ENCODE measurements around the gene PLB1.
A peak's percentile ranks its signal among the peaks of the same experiment; 100 is the strongest.

PLB1 gene

DNA sequence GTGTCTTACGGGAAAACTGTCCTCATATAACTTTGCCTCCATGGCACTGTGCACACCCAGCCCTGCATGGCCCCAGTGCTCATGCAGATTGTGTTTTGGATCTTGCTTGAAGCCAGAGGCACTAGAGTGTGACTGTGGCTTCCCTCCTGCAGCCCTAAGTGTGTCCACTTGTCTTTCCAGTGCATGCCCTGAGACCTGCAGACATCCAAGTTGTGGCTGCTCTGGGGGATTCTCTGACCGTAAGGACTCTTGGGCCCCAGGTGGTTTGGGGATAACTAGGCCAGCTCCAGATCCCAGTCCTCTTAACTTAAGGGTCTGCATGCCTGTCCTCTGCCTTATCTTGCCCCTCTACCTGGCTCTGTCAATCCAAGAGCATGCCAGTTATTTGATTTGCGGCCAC is 96.6 kb downstream of the PLB1 start:
- intact Hi-C loops (cut with micrococcal nuclease): no loop called here
- no peaks in the 10 kb centered on the region for H3K36me3 Mint-ChIP-seq (ENCODE audit: low read depth)
- peak overlapping the region; percentile 12 for H3K27ac Mint-ChIP-seq
- no peak overlapping the region for H3K4me3 Mint-ChIP-seq
- H3K4me1 Mint-ChIP-seq (ENCODE audit: low read depth): peaks cover 35% of the 10 kb centered on the region
- no peaks in the 10 kb centered on the region for H3K9me3 Mint-ChIP-seq
- H3K27me3 Mint-ChIP-seq: no peaks in the 10 kb centered on the region

GRCh38 chr2:28593160-28593755 is 97.4 kb downstream of the PLB1 start:
- Mint-ChIP-seq H3K4me3 (no peak overlapping the region), H3K27ac (no peak overlapping the region), H3K36me3 (ENCODE audit: low read depth) (no peaks in the 10 kb centered on the region), H3K4me1 (ENCODE audit: low read depth) (peaks cover 28% of the 10 kb centered on the region), H3K27me3 (no peaks in the 10 kb centered on the region), H3K9me3 (no peaks in the 10 kb centered on the region)
- intact Hi-C loops (cut with micrococcal nuclease): no loop called here

DNA sequence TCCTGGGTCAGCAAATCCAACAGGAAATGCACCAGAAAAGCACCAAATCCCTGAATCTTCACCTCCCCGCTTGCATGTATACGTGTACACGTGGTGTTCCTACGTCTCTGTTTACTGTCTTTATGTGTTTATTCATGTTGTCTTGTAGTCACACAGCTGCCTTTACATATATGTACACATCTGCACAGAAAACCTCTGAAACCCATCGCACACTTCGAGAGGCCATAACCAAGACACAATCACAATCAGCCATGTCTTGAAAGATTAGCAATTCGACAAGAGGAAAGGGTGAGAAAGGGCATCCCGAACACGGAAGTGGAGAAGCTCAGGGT is 98.1 kb downstream of the PLB1 start:
- Mint-ChIP-seq H3K4me3 (peak overlapping the region; percentile 32), H3K9me3 (no peaks in the 10 kb centered on the region), H3K36me3 (ENCODE audit: low read depth) (no peaks in the 10 kb centered on the region), H3K27ac (peak overlapping the region; percentile 71), H3K27me3 (no peaks in the 10 kb centered on the region), H3K4me1 (ENCODE audit: low read depth) (peaks cover 24% of the 10 kb centered on the region)
- intact Hi-C loops (cut with micrococcal nuclease): loop anchor here (2.0 kb wide), 2 partner anchors 27 to 159 kb away; no protein-coding TSS in a partner anchor

- peak overlapping the region; percentile 71 for H3K27ac Mint-ChIP-seq
- H3K4me1 Mint-ChIP-seq (ENCODE audit: low read depth): peaks cover 24% of the 10 kb centered on the region
- peak overlapping the region; percentile 32 for H3K4me3 Mint-ChIP-seq
- no peaks in the 10 kb centered on the region for H3K9me3 Mint-ChIP-seq
- intact Hi-C loops (cut with micrococcal nuclease): loop anchor here (2.0 kb wide), 2 partner anchors 26 to 158 kb away; no protein-coding TSS in a partner anchor
- no peaks in the 10 kb centered on the region for H3K27me3 Mint-ChIP-seq
- no peaks in the 10 kb centered on the region for H3K36me3 Mint-ChIP-seq (ENCODE audit: low read depth)
Observed at GRCh38 chr2:28594332-28595108, 98.7 kb downstream of the PLB1 start.

GRCh38 chr2:28595323-28595722 is 99.5 kb downstream of the PLB1 start:
- H3K27me3 Mint-ChIP-seq: no peaks in the 10 kb centered on the region
- no peak overlapping the region for H3K4me3 Mint-ChIP-seq
- H3K36me3 Mint-ChIP-seq (ENCODE audit: low read depth): no peaks in the 10 kb centered on the region
- peaks cover 31% of the 10 kb centered on the region for H3K4me1 Mint-ChIP-seq (ENCODE audit: low read depth)
- H3K9me3 Mint-ChIP-seq: no peaks in the 10 kb centered on the region
- no peak overlapping the region for H3K27ac Mint-ChIP-seq
- intact Hi-C loops (cut with micrococcal nuclease): loop anchor here (2.0 kb wide), 2 partner anchors 25 to 157 kb away; no protein-coding TSS in a partner anchor

GRCh38 chr2:28598484-28598883 is 102.6 kb downstream of the PLB1 start:
- H3K9me3 Mint-ChIP-seq: no peaks in the 10 kb centered on the region
- intact Hi-C loops (cut with micrococcal nuclease): no loop called here
- H3K4me1 Mint-ChIP-seq (ENCODE audit: low read depth): peaks cover 53% of the 10 kb centered on the region
- H3K4me3 Mint-ChIP-seq: no peak overlapping the region
- H3K36me3 Mint-ChIP-seq (ENCODE audit: low read depth): no peaks in the 10 kb centered on the region
- H3K27me3 Mint-ChIP-seq: no peaks in the 10 kb centered on the region
- H3K27ac Mint-ChIP-seq: no peak overlapping the region

- intact Hi-C loops (cut with micrococcal nuclease): loop anchor here (2.0 kb wide), 1 partner anchor 151 kb away; the partner anchor contains the start of gene PPP1CB
- no peaks in the 10 kb centered on the region for H3K27me3 Mint-ChIP-seq
- no peaks in the 10 kb centered on the region for H3K9me3 Mint-ChIP-seq
- peaks cover 45% of the 10 kb centered on the region for H3K4me1 Mint-ChIP-seq (ENCODE audit: low read depth)
- H3K36me3 Mint-ChIP-seq (ENCODE audit: low read depth): no peaks in the 10 kb centered on the region
- no peak overlapping the region for H3K4me3 Mint-ChIP-seq
- peak overlapping the region; percentile 84 for H3K27ac Mint-ChIP-seq
Observed at GRCh38 chr2:28600181-28600580, 104.3 kb downstream of the PLB1 start.

DNA sequence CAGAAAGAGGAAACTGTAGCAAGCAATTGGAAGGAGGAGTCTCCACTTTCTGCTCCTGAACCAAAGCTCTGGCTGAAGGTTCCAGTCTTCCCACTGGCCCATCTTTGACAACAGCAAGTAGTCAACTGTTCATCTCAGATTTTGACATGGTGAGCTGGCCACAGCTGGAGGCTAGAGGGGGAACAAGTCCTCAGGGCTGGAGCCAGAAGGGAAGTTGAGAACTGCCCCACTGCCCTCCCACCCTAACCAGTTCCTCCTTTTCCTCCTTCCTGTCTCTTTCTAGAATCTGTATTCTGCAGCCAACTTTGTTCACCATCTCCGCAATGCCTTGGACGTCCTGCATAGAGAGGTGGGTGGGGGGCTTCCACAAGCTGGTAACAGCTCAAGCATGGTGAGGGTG is 105.8 kb downstream of the PLB1 start:
- peaks cover 47% of the 10 kb centered on the region for H3K4me1 Mint-ChIP-seq (ENCODE audit: low read depth)
- H3K27ac Mint-ChIP-seq: peak overlapping the region; percentile 84
- H3K9me3 Mint-ChIP-seq: no peaks in the 10 kb centered on the region
- intact Hi-C loops (cut with micrococcal nuclease): loop anchor here (2.0 kb wide), 1 partner anchor 149 kb away; the partner anchor contains the start of gene PPP1CB
- H3K36me3 Mint-ChIP-seq (ENCODE audit: low read depth): no peaks in the 10 kb centered on the region
- no peaks in the 10 kb centered on the region for H3K27me3 Mint-ChIP-seq
- peak overlapping the region; percentile 60 for H3K4me3 Mint-ChIP-seq

DNA sequence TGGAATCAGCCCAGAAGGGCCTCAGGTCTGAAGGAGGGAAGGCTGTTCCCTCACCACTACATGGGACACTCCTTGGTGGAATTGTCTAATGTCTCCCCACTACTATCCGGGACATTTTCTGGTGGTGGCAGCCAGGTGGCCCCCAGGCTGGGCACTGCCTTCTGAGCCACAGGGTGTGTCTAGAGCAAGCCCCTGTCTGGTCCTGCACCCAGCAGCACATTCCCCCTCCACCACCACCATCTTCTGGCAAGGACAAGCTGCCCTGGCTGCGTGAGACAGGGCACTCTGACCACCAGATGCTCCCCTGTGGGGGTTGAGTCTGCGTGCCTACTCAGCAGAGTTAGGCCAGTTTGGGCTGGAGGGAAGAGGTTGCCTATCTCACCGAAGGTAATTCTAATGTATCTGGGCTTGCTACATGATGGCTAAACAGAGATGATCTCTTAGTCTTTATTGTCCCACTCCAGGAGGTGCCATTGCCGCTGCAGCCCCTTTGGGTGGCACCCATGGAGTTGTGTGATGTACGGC is 106.3 kb downstream of the PLB1 start:
- H3K4me1 Mint-ChIP-seq (ENCODE audit: low read depth): peaks cover 53% of the 10 kb centered on the region
- H3K27ac Mint-ChIP-seq: peak overlapping the region; percentile 84
- no peaks in the 10 kb centered on the region for H3K9me3 Mint-ChIP-seq
- intact Hi-C loops (cut with micrococcal nuclease): no loop called here
- H3K36me3 Mint-ChIP-seq (ENCODE audit: low read depth): no peaks in the 10 kb centered on the region
- H3K4me3 Mint-ChIP-seq: peak overlapping the region; percentile 60
- H3K27me3 Mint-ChIP-seq: no peaks in the 10 kb centered on the region

GRCh38 chr2:28602751-28603639 is 107.1 kb downstream of the PLB1 start:
- H3K27ac Mint-ChIP-seq: peak overlapping the region; percentile 84
- peaks cover 54% of the 10 kb centered on the region for H3K4me1 Mint-ChIP-seq (ENCODE audit: low read depth)
- no peaks in the 10 kb centered on the region for H3K27me3 Mint-ChIP-seq
- H3K36me3 Mint-ChIP-seq (ENCODE audit: low read depth): no peaks in the 10 kb centered on the region
- peak overlapping the region; percentile 48 for H3K4me3 Mint-ChIP-seq
- intact Hi-C loops (cut with micrococcal nuclease): no loop called here
- no peaks in the 10 kb centered on the region for H3K9me3 Mint-ChIP-seq

DNA sequence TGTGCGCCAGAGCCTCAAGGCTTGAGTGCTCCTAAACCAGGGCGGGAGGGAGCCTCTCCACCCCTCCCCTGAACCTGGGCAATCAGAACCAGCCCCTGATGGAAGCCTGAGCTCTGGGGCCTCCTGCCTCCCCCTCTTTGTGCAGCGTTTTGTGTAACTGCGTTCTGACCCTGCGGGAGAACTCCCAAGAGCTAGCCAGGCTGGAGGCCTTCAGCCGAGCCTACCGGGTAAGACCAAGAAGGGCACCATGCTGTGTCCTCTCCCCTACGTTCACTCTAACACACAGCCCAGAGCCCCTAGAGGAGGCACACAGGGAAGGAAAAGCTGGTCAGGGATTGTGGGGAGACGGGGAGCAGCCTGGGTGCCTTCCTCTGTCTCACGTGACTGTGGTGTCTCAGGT is 108.0 kb downstream of the PLB1 start:
- Mint-ChIP-seq H3K4me1 (ENCODE audit: low read depth) (peaks cover 60% of the 10 kb centered on the region), H3K4me3 (no peak overlapping the region), H3K27ac (peak overlapping the region; percentile 84), H3K36me3 (ENCODE audit: low read depth) (no peaks in the 10 kb centered on the region), H3K9me3 (no peaks in the 10 kb centered on the region), H3K27me3 (no peaks in the 10 kb centered on the region)
- intact Hi-C loops (cut with micrococcal nuclease): no loop called here

DNA sequence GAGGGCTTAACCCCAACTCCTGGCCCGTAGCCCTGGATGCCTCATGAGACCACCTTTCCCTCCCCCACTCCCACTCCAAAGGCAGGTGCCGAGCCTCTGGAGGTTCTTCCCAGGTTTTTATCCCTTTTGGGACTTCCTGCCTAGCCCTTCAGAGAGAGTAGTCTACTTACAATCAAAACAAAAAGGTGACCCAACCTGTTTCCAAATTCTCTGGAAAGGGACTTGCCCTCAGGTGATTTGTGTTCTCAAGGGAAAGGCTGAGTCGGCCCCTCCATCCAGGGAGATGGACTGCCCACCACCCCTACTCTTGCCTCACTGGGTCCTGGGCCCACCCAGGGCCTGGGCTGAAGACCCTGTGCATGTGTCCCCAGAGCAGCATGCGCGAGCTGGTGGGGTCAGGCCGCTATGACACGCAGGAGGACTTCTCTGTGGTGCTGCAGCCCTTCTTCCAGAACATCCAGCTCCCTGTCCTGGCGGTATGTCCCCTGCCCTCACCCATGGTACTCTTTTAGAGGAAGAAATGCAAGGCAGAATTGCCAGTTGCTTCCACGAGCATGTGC is 108.5 kb downstream of the PLB1 start:
- H3K27me3 Mint-ChIP-seq: no peaks in the 10 kb centered on the region
- peaks cover 65% of the 10 kb centered on the region for H3K4me1 Mint-ChIP-seq (ENCODE audit: low read depth)
- H3K27ac Mint-ChIP-seq: peak overlapping the region; percentile 84
- no peak overlapping the region for H3K4me3 Mint-ChIP-seq
- H3K9me3 Mint-ChIP-seq: no peaks in the 10 kb centered on the region
- no peaks in the 10 kb centered on the region for H3K36me3 Mint-ChIP-seq (ENCODE audit: low read depth)
- intact Hi-C loops (cut with micrococcal nuclease): no loop called here

DNA sequence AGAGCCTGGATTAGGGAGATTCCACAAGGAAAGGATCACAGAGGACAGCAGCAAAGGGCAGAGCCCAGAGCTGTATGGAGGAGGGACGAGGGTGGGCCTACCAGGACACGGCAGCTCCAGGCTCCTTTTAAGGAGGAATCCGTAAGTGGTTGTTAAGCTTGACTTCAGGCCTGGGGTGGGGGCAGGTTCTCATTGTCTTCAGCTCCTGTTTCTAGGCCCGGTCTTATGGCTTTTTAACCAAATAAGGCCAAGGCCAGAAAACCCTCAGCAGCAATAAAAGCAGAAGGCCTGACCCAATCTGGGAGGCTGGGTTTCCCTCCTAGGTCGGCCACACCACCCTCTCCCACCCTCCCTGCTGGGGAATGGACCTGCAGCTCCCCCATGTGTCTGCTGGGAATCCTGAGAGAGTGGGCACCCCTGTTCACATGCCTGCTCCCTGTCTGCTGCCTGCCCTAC is 111.2 kb downstream of the PLB1 start:
- H3K4me3 Mint-ChIP-seq: no peak overlapping the region
- no peaks in the 10 kb centered on the region for H3K9me3 Mint-ChIP-seq
- peak overlapping the region; percentile 15 for H3K27ac Mint-ChIP-seq
- no peaks in the 10 kb centered on the region for H3K27me3 Mint-ChIP-seq
- H3K4me1 Mint-ChIP-seq (ENCODE audit: low read depth): peaks cover 57% of the 10 kb centered on the region
- intact Hi-C loops (cut with micrococcal nuclease): no loop called here
- no peaks in the 10 kb centered on the region for H3K36me3 Mint-ChIP-seq (ENCODE audit: low read depth)

All from dendritic cell treated with granulocyte-macrophage colony-stimulating factor and Interleukin-4, amounts not matched to agents 40 ng/mL and 50 ng/mL, for 4 days (primary cell).